Measurements from ENCODE around the gene ACAP3.

The ACAP3 gene

DNA sequence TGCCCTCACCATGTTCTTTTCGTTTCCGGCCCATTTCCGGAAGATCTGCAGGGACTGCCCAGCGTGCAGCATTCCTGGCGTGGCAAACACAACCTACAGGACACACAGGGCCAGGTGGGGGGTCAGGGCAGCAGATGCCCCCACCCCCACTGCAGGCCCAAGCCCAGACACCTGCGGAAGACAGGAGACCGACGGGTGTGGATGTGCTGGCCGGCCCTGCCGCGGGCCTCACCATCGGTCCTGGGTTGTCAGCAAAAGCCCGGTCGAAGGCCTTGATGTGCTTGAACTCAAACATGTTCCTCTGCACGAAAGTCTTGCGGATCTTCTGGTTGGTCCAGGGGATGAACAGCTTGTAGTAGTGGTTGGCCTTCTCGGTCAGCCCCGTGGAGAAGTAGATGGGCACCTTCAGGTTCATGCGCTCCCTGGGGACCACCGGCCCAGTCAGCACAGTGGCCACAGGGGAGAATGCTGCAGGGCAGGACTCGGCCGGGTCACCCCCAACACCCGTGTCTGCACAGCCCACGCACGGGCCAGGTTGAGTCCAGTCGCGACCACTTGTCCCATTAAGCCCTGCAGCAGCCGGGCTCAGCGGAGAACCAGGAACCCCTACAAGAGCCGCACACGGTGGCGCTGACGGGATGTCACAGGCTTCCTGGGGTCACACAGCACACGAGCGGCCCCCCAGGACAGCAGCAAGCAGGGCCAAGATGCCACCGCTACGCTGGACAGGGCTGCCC, 5.9 kb upstream of the ACAP3 start:
- no peak for DNase-seq

DNA sequence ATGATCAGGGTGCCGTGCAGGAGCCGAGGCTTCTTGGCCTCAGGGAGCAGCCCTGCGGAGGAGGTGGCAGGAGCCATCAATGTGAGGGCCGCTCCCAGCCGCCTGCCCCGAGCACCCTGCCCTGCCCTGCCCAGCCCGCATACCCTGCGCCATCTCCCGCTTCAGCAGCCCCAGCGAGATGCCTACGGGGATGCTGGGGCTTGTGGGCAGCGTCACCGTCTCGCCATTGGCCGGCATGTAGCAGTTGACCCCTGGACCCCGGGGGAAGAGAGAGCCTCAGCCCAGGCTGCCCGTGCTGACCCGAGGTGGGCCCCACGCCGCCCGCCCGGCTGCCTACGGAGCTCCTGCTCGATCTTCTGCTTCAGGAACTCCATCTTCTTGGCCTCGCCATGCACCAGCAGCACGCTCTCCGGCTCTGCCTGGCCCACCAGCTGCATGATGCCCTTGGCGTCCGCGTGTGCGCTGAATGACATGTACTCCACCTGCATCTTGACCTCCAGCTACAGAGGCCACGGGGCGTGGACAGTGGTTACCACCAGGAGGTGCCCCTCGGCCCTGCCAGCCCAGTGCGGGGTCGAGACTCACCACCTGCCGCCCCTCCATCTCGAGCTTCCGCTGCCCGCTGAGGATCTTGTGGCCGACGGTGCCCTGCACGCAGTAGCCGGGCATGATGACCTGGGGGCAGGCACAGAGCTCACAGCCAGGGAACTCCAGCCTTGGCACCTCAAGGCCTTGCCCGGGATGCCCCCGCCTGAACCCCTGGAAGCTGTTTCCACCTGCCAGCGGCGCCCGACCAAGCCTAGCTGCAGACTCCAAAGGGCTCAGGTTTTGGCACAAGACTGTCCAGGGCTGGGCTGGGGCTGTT, 5.0 kb upstream of the ACAP3 start:
- DNase-seq: no peak

DNA sequence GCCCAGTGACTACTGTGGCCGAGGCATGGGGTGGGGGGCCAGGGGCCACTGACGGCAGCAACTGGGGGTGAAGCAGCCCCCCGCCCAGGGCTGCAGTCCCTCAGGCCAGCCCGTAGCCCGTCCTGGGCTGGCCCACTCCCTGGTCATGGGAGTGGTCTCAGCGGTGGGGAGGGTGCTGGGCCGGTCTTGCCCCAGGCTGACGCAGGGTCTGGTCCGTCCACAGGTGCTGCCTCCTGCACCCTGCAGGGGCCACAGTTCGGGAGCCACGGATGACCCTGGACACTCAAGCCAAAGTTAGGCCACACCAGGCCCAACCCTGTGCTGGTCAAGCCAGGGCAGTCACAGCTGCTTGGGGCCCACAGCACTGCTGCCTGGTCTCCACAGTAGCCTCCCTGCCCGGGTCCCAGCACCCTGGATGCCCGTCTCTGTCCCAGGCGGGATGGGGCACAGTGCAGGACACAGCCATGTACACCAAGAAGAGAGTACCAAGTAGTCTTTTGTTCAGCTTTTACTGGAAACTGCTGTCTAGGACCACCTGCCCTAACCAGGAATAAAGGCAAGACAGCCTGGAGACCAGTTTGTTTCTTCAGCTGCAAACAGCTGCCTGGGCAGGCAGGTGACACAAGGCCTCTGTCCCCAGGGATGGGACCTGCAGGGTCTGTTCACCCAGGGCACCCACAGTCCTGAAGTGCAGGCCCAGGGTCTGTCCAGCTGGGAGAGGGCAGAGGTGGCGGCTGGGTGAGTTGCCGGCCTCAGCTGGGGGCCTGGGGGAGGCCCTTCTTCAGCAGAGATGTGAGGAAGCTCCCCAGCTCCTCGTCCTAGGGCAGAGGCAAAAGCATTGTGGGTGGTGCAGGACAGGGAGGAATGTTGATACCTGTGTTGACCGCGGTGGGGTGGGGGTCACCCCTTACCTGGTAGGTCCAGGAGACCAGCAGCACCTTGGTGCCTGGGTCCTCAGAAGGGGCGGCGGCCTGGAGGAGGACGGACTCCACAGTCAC, 3.7 kb upstream of the ACAP3 start:
- no peak for DNase-seq

GRCh38 chr1:1310476-1311053, 2.8 kb upstream of the ACAP3 start:
- DNase-seq: no peak

GRCh38 chr1:1310109-1310385, 2.3 kb upstream of the ACAP3 start:
- DNase-seq: no peak

- DNase-seq: no peak
Observed at GRCh38 chr1:1309251-1310108, 1.8 kb upstream of the ACAP3 start.

DNA sequence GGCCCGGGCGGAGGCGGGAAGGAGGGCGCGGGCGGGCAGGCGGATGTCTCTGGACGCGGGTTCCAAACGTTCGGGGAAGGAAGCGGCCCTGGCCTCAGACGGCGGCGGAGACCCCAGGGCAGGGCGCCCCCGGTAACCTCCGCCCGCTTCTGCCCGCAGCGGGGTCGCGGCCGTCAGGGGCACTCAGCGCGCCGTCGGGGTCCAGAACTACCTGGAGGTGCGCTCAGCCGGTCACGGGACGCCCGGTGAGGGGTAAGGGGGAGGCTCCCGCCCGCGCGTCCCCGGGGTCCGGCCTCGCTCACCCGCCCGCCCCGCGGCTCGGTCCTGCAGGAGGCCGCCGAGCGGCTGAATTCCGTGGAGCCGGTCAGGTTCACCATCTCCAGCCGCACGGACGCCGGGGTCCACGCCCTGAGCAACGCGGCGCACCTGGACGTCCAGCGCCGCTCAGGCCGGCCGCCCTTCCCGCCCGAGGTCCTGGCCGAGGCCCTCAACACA, 1.1 kb upstream of the ACAP3 start:
- DNase-seq: no peak

GRCh38 chr1:1307261-1307922, 338 bp downstream of the ACAP3 start:
- DNase-seq: no peak

- DNase-seq: no peak
Observed at GRCh38 chr1:1306661-1307260, 969 bp downstream of the ACAP3 start.

GRCh38 chr1:1306070-1306660, 1.6 kb downstream of the ACAP3 start:
- DNase-seq: no peak

GRCh38 chr1:1305300-1306069, 2.2 kb downstream of the ACAP3 start:
- DNase-seq: peak; percentile 65

GRCh38 chr1:1304331-1305299, 3.1 kb downstream of the ACAP3 start:
- no peak for DNase-seq

GRCh38 chr1:1303736-1304135, 4.0 kb downstream of the ACAP3 start:
- no peak for DNase-seq

- no peak for DNase-seq
Observed at GRCh38 chr1:1302951-1303509, 4.7 kb downstream of the ACAP3 start.

DNA sequence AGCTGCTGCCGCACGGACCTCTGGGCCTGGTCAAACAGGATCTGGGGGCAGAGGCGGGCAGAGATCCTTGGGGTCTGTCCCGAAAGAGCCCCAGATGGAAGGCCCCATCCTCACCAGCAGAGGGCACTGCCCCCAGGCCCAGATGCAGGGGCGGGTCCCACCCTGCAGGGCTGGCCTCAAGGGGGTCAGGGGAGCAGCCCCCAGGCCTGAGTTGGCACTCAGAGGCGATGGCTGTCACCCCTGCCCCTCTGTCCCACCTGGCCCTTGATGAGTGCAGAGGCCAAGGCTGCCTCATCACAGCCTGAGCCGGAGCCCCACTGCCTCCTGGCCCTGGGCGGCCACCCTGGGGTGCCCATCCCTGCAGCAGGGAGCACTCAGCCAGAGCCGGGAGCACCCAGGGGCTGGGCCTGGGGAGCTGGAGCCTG, 5.7 kb downstream of the ACAP3 start:
- no peak for DNase-seq

DNA sequence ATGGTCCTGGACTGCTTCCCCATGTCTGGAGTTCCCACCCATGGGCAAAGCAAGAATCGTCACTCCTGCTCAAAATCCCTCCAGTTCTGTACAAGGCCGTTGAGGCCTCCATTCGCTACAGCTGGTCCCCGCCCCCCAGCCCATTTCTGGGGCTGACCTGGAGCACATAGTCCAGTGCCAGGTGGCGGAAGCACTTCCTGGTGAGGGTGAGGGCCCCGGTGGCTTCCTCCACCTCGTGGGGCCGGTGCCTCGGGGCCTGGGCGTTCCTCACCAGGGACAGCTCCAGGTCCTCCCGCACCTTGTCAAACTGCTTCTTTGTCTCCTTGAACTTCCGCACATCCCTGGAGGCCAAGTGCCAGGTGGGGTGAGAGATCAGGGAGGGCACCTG, 7.4 kb downstream of the ACAP3 start:
- DNase-seq: no peak

- no peak for DNase-seq
Observed at GRCh38 chr1:1299686-1300351, 7.9 kb downstream of the ACAP3 start.

Measured in activated CD4-positive, alpha-beta T cell treated with anti-CD3 and anti-CD28 coated beads, Interleukin-2, amount 50 U/mL, for 1 hour (primary cell).